ENCODE measurements around the gene ILDR2. TPM values are rescaled to one million over a fixed set of nuclear protein-coding genes. Genes with fewer than 3 reads are reported as not detected.

ILDR2 gene
- total RNA-seq, 4 donors from 2014 or later = 1.1 to 5.4 (median 1.7) TPM

GRCh38 chr1:166899769-166900168 lies 75.6 kb downstream of the ILDR2 start:
- in situ Hi-C loops (cut with MboI; ENCODE audit: low pct_ligation_motif_present in 1 of 4, low pct_unique_long_range_greater_than_20kb in 1 of 4, low sequenced_read_pairs in 3 of 4) = loop anchor here in 2 of 4 donors (25.0 kb wide), 2 partner anchors 538 to 638 kb away; no protein-coding TSS in a partner anchor

GRCh38 chr1:166895766-166896165 lies 79.6 kb downstream of the ILDR2 start:
- WGBS, 2 donors (ENCODE audit: low coverage in 1 of 2) = 74 to 78% methylated on average over 3 to 4 of the region's 4 CpGs

More at GRCh38 chr1:166899769-166900168, 75.6 kb downstream of the ILDR2 start:
- peaks cover 0 to 3% of the 10 kb centered on the region in 2 donors for H3K9me3 ChIP-seq
- no peak for TF ChIP-seq POLR2A (IDR thresholded peaks at IDR 0.05)
- no peak for TF ChIP-seq EP300 (IDR thresholded peaks at IDR 0.05; ENCODE audit: low read depth)
- no peak for TF ChIP-seq POLR2AphosphoS5 (IDR thresholded peaks at IDR 0.05)
- TF ChIP-seq CTCF (IDR thresholded peaks at IDR 0.05) = no peak
- DNase-seq = no peak
- intact Hi-C loops (cut with DNase I; ENCODE audit: low total_unique reads) = no loop called here
- peaks cover 0 to 6% (median 0%) of the 10 kb centered on the region in 4 donors for H3K4me1 ChIP-seq
- H3K27ac ChIP-seq = no peak overlapping the region
- no peaks in the 10 kb centered on the region for H3K27me3 ChIP-seq
- no peak overlapping the region for H3K4me3 ChIP-seq
- H3K36me3 ChIP-seq = no peaks in the 10 kb centered on the region

GRCh38 chr1:166889776-166890175 lies 85.6 kb downstream of the ILDR2 start:
- TF ChIP-seq EP300 (IDR thresholded peaks at IDR 0.05; ENCODE audit: low read depth) = no peak
- no peak for TF ChIP-seq POLR2AphosphoS5 (IDR thresholded peaks at IDR 0.05)
- TF ChIP-seq CTCF (IDR thresholded peaks at IDR 0.05) = no peak
- TF ChIP-seq POLR2A (IDR thresholded peaks at IDR 0.05) = no peak
- intact Hi-C loops (cut with DNase I; ENCODE audit: low total_unique reads) = no loop called here
- H3K4me3 ChIP-seq = no peak overlapping the region
- H3K27me3 ChIP-seq = peaks cover under 1% of the 10 kb centered on the region
- no peak overlapping the region for H3K27ac ChIP-seq
- H3K36me3 ChIP-seq = no peaks in the 10 kb centered on the region
- in situ Hi-C loops (cut with MboI; ENCODE audit: low pct_ligation_motif_present in 1 of 4, low pct_unique_long_range_greater_than_20kb in 1 of 4, low sequenced_read_pairs in 3 of 4) = loop anchor here in 2 of 4 donors (10.0 to 25.0 kb wide), 3 partner anchors 175 to 648 kb away; no protein-coding TSS in a partner anchor
- no peak for DNase-seq
- no peaks in the 10 kb centered on the region for H3K4me1 ChIP-seq
- H3K9me3 ChIP-seq = no peaks in the 10 kb centered on the region

More at GRCh38 chr1:166895766-166896165, 79.6 kb downstream of the ILDR2 start:
- H3K36me3 ChIP-seq = no peaks in the 10 kb centered on the region
- DNase-seq = no peak
- H3K27ac ChIP-seq = no peak overlapping the region
- no peaks in the 10 kb centered on the region for H3K4me1 ChIP-seq
- H3K9me3 ChIP-seq = peaks cover 0 to 3% of the 10 kb centered on the region in 2 donors
- H3K27me3 ChIP-seq = no peaks in the 10 kb centered on the region
- TF ChIP-seq POLR2AphosphoS5 (IDR thresholded peaks at IDR 0.05) (no peak), CTCF (IDR thresholded peaks at IDR 0.05) (no peak), EP300 (IDR thresholded peaks at IDR 0.05; ENCODE audit: low read depth) (no peak), POLR2A (IDR thresholded peaks at IDR 0.05) (no peak)
- in situ Hi-C loops (cut with MboI; ENCODE audit: low pct_ligation_motif_present in 1 of 4, low pct_unique_long_range_greater_than_20kb in 1 of 4, low sequenced_read_pairs in 3 of 4) (loop anchor here in 2 of 4 donors (25.0 kb wide), 2 partner anchors 542 to 642 kb away; no protein-coding TSS in a partner anchor), intact Hi-C loops (cut with DNase I; ENCODE audit: low total_unique reads) (no loop called here)
- no peak overlapping the region for H3K4me3 ChIP-seq

GRCh38 chr1:166888373-166889111 lies 86.8 kb downstream of the ILDR2 start:
- DNase-seq = no peak
- WGBS, 2 donors (ENCODE audit: low coverage in 1 of 2) = 71 to 73% methylated on average over 3 to 4 of the region's 4 CpGs
- no peak overlapping the region for H3K4me3 ChIP-seq
- intact Hi-C loops (cut with DNase I; ENCODE audit: low total_unique reads) (no loop called here), in situ Hi-C loops (cut with MboI; ENCODE audit: low pct_ligation_motif_present in 1 of 4, low pct_unique_long_range_greater_than_20kb in 1 of 4, low sequenced_read_pairs in 3 of 4) (loop anchor here in 2 of 4 donors (10.0 to 25.0 kb wide), 3 partner anchors 176 to 649 kb away; no protein-coding TSS in a partner anchor)
- no peak overlapping the region for H3K27ac ChIP-seq
- peaks cover 0 to 8% (median 7%) of the 10 kb centered on the region in 4 donors for H3K4me1 ChIP-seq
- H3K27me3 ChIP-seq = peaks cover 13% of the 10 kb centered on the region
- no peaks in the 10 kb centered on the region for H3K9me3 ChIP-seq
- TF ChIP-seq EP300 (IDR thresholded peaks at IDR 0.05; ENCODE audit: low read depth) (no peak), CTCF (IDR thresholded peaks at IDR 0.05) (no peak)
- H3K36me3 ChIP-seq = no peaks in the 10 kb centered on the region

Measured in transverse colon (tissue), 4 donors.